Posterior cingulate gyrus (tissue), 11 donors: ENCODE measurements around the gene GJA5.

ENCODE experiments used
- DNase-seq, 10 donors: peaks; one replicate each; pipeline versions ENCODE4 v3.0.0 to v3.0.0-alpha.2; 2020 to 2021; ENCODE audit warnings: mixed read lengths in 3 of 10
- intact Hi-C: fragments of 100-400 bp; cut with DNase I; formaldehyde crosslinking; loops from one replicate; pipeline ENCODE4 v1.15.1; 2023

Gene GJA5

GRCh38 chr1:147768101-147768500 is 7.7 kb upstream of the GJA5 start:
- no peak for DNase-seq
- intact Hi-C loops = no loop called here

GRCh38 chr1:147762233-147763024 is 2.0 kb upstream of the GJA5 start:
- no peak for DNase-seq
- intact Hi-C loops = no loop called here

- DNase-seq = no peak
- intact Hi-C loops = no loop called here
These were observed 1.9 kb downstream of the GJA5 start for GRCh38 chr1:147758379-147759100.

GRCh38 chr1:147757015-147757990 is 3.1 kb downstream of the GJA5 start:
- no peak for DNase-seq
- intact Hi-C loops = no loop called here

- intact Hi-C loops = no loop called here
- no peak for DNase-seq
These were observed 4.1 kb downstream of the GJA5 start for GRCh38 chr1:147756341-147756740.

GRCh38 chr1:147754661-147755060 is 5.7 kb downstream of the GJA5 start:
- DNase-seq = no peak
- intact Hi-C loops = no loop called here

GRCh38 chr1:147753081-147753480 is 7.3 kb downstream of the GJA5 start:
- no peak for DNase-seq
- intact Hi-C loops = no loop called here

GRCh38 chr1:147752511-147752910 is 7.9 kb downstream of the GJA5 start:
- no peak for DNase-seq
- intact Hi-C loops = no loop called here

- no peak for DNase-seq
- intact Hi-C loops = no loop called here
These were observed 9.1 kb downstream of the GJA5 start for GRCh38 chr1:147751346-147751745.

- DNase-seq = no peak
- intact Hi-C loops = no loop called here
These were observed 9.7 kb downstream of the GJA5 start for GRCh38 chr1:147750618-147751217.

- no peak for DNase-seq
- intact Hi-C loops = no loop called here
These were observed 10.6 kb downstream of the GJA5 start for GRCh38 chr1:147749792-147750191.

- no peak for DNase-seq
These were observed 11.6 kb downstream of the GJA5 start for GRCh38 chr1:147748676-147749350.

GRCh38 chr1:147747966-147748365 is 12.4 kb downstream of the GJA5 start:
- intact Hi-C loops = no loop called here
- DNase-seq = no peak

More at GRCh38 chr1:147748676-147749350, 11.6 kb downstream of the GJA5 start:
- intact Hi-C loops = no loop called here

GRCh38 chr1:147745271-147745670 is 15.1 kb downstream of the GJA5 start:
- intact Hi-C loops = no loop called here
- DNase-seq = no peak

GRCh38 chr1:147741065-147741464 is 19.3 kb downstream of the GJA5 start:
- no peak for DNase-seq
- intact Hi-C loops = no loop called here

GRCh38 chr1:147740391-147740790 is 20.0 kb downstream of the GJA5 start:
- intact Hi-C loops = no loop called here
- DNase-seq = no peak

GRCh38 chr1:147738739-147739476 is 21.5 kb downstream of the GJA5 start:
- no peak for DNase-seq
- intact Hi-C loops = no loop called here

GRCh38 chr1:147738129-147738528 is 22.3 kb downstream of the GJA5 start:
- no peak for DNase-seq

GRCh38 chr1:147736883-147737282 is 23.5 kb downstream of the GJA5 start:
- intact Hi-C loops = no loop called here
- no peak for DNase-seq

More at GRCh38 chr1:147738129-147738528, 22.3 kb downstream of the GJA5 start:
- intact Hi-C loops = no loop called here
